BE2C (cell line): ENCODE data around the gene FGFRL1.
A peak's percentile ranks its signal among the peaks of the same experiment; 100 is the strongest.

Experiments
- DNase-seq: peaks from one replicate; pipeline ENCODE4 v3.0.0-alpha.2; 2020
- H3K27me3 ChIP-seq: fragments of 250-450 bp; sonication (Bioruptor Pico); 2 replicates; pipeline ENCODE4 v1.5.1; 2020; ENCODE audit warnings: mild to moderate bottlenecking
- H3K36me3 ChIP-seq: fragments of 250-450 bp; sonication (Bioruptor Pico); 2 replicates; pipeline ENCODE4 v1.5.1; 2020; ENCODE audit warnings: mild to moderate bottlenecking
- H3K4me1 ChIP-seq: fragments of 250-450 bp; sonication (Bioruptor Pico); 2 replicates; pipeline ENCODE4 v1.5.1; 2020
- H3K4me3 ChIP-seq: 2 replicates; pipeline ENCODE4 v1.5.1; 2011; ENCODE audit warnings: low read depth, low read length
- H3K9me3 ChIP-seq: fragments of 250-450 bp; sonication (Bioruptor Pico); 2 replicates; pipeline ENCODE4 v1.5.1; 2020
- CTCF ChIP-seq: IDR thresholded peaks from 2 replicates; pipeline ENCODE4 v1.5.1; 2012; ENCODE audit warnings: mild to moderate bottlenecking, low read depth, low read length

FGFRL1 gene

GRCh38 chr4:1027219-1027914 is 15.9 kb downstream of the FGFRL1 start:
- TF ChIP-seq CTCF = no peak

GRCh38 chr4:1027915-1028238 is 16.5 kb downstream of the FGFRL1 start:
- Histone ChIP-seq H3K27me3 (peaks cover 11% of the 10 kb centered on the region), H3K4me3 (no peak overlapping the region), H3K9me3 (no peaks in the 10 kb centered on the region), H3K4me1 (no peaks in the 10 kb centered on the region), H3K36me3 (no peaks in the 10 kb centered on the region)
- no peak for TF ChIP-seq CTCF
- DNase-seq = no peak

More at GRCh38 chr4:1027219-1027914, 15.9 kb downstream of the FGFRL1 start:
- H3K4me3 ChIP-seq = no peak overlapping the region
- no peaks in the 10 kb centered on the region for H3K36me3 ChIP-seq
- no peak for DNase-seq
- H3K4me1 ChIP-seq = no peaks in the 10 kb centered on the region
- no peaks in the 10 kb centered on the region for H3K9me3 ChIP-seq
- H3K27me3 ChIP-seq = peaks cover 10% of the 10 kb centered on the region

GRCh38 chr4:1028574-1029220 is 17.3 kb downstream of the FGFRL1 start:
- TF ChIP-seq CTCF = no peak
- Histone ChIP-seq H3K27me3 (peaks cover 17% of the 10 kb centered on the region), H3K36me3 (no peaks in the 10 kb centered on the region), H3K9me3 (no peaks in the 10 kb centered on the region), H3K4me1 (no peaks in the 10 kb centered on the region), H3K4me3 (no peak overlapping the region)
- DNase-seq = no peak

- H3K27me3 ChIP-seq = peaks cover 17% of the 10 kb centered on the region
- H3K36me3 ChIP-seq = no peaks in the 10 kb centered on the region
- TF ChIP-seq CTCF = no peak
- DNase-seq = no peak
- no peaks in the 10 kb centered on the region for H3K9me3 ChIP-seq
- H3K4me3 ChIP-seq = no peak overlapping the region
- no peaks in the 10 kb centered on the region for H3K4me1 ChIP-seq
These were observed 18.1 kb downstream of the FGFRL1 start for GRCh38 chr4:1029529-1029928.

GRCh38 chr4:1030031-1030430 is 18.6 kb downstream of the FGFRL1 start:
- Histone ChIP-seq H3K9me3 (no peaks in the 10 kb centered on the region), H3K27me3 (peaks cover 17% of the 10 kb centered on the region), H3K36me3 (no peaks in the 10 kb centered on the region), H3K4me1 (no peaks in the 10 kb centered on the region), H3K4me3 (no peak overlapping the region)
- peak; percentile 70 for DNase-seq
- no peak for TF ChIP-seq CTCF

GRCh38 chr4:1030559-1030958 is 19.1 kb downstream of the FGFRL1 start:
- Histone ChIP-seq H3K36me3 (no peaks in the 10 kb centered on the region), H3K4me1 (no peaks in the 10 kb centered on the region), H3K27me3 (peaks cover 17% of the 10 kb centered on the region), H3K4me3 (no peak overlapping the region), H3K9me3 (no peaks in the 10 kb centered on the region)
- no peak for DNase-seq
- TF ChIP-seq CTCF = no peak
